GM19452 (cell line): ENCODE results near the gene CYLC1.

ENCODE experiments used
- ATAC-seq: cut with Tn5 transposase; IDR thresholded peaks from one replicate; pipeline ENCODE4 v1.9.1; 2021; ENCODE audit not compliant: unreplicated experiment

CYLC1 gene, protein sequence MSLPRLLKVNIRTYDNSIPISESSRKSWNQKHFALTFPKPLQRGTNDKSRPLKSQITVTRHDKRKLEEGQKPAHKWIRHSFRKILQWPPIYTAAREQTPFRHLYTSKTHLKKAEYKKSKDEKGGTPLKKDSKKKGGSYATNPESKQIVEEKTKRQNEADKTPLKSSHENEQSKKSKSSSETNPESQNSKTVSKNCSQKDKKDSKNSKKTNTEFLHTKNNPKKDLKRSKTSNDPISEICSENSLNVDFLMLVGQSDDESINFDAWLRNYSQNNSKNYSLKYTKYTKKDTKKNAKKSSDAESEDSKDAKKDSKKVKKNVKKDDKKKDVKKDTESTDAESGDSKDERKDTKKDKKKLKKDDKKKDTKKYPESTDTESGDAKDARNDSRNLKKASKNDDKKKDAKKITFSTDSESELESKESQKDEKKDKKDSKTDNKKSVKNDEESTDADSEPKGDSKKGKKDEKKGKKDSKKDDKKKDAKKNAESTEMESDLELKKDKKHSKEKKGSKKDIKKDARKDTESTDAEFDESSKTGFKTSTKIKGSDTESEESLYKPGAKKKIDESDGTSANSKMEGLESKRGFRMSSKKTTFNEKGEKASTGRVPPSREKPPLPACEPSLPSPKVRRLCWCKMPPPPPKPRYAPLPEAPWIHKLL

DNA sequence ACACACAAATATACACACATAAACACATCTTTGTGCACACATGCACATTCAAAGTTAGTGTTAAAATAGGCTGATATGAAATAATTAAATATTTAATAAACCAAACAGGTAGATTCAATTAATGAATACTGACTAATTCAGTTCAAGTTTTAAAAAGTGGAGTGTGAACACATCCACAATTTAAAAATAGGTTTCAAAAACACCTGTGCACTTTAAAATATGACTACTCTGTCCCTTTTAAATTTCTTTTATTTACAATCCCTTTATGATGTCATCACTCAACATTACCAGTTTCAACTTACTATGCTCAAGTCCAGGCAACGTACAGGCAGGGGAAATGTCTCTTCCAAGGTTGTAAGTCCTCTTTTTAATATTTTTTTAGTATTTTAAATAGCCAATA is at the start of gene CYLC1:
Gene CYLC1 (plus strand): TSS at position 301 of the 400 bp plus-strand sequence. CDS start 37 bp downstream, at position 338.
- ATAC-seq: no peak

DNA sequence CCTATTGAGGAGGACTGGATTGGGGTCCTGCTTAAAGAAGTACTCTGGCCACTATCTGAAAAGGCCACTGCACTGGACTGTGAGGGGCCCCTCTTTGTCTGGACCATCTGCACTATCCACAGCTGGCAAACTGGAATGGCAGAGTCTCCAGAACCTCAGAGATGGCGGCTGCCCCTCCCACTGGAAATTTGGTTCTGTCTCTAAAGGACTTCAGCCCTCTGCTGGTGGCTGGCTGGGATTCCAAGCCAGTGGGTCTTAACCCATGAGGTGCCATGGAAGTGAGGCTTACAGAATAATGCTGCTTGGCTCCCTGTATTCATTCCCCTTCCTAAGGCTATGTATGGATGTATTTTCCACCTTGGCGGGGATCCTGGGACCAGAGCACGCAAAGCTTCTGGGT is 41.6 kb upstream of the CYLC1 start:
- no peak for ATAC-seq

DNA sequence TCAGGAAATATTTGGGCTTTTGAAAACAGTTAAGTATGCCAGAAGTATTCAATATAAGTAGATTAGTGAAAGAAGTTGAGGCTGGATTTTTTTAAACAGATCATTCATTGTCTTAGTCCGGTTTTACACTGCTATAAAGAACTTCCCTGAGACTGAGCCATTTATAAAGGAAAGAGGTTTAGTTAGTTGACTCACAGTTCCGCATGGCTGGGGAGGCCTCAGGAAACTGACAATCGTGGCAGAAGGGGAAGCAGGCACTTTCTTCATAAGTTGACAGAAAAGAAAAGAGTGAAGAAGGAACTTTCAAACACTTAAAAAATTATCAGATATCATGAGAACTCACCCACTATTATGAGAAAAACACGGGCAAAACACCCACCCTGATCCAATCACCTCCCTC is 31.1 kb upstream of the CYLC1 start:
- no peak for ATAC-seq

DNA sequence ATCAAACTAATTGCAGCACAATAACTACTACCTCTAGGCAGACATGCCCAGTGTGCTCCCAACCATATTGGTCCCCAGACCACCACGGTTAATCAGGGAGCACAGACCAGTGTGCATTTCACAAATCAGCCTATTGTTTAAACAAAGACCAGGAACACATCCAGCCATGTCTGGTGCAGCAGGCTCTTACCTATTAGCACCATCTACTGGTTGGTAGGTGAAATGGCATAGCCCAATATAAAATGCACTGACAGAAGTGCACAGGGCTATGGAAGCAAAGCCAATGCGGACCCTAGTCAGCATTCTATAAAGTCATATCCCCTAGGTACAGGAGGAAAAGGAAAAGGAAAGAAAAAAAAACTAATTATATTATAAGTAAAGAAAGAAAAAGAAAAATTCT is 15.5 kb upstream of the CYLC1 start:
- ATAC-seq: peak; percentile 87

DNA sequence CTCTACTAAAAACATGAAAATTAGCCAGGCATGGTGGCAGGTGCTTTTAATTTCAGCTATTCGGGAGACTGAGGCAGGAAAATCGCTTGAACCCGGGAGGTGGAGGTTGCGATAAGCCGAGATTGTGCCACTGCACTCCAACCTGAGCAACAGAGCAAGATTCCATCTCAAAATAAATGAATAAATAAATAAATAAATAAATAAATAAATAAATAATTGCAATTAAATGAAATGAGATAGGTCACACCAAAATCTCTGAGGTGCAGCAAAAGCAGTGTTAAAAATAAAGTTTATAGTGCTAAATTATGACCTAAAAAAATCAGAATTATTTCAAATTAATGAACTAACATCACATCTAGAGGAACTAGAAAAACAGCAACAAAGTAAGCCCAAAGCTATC is 13.6 kb upstream of the CYLC1 start:
- no peak for ATAC-seq

DNA sequence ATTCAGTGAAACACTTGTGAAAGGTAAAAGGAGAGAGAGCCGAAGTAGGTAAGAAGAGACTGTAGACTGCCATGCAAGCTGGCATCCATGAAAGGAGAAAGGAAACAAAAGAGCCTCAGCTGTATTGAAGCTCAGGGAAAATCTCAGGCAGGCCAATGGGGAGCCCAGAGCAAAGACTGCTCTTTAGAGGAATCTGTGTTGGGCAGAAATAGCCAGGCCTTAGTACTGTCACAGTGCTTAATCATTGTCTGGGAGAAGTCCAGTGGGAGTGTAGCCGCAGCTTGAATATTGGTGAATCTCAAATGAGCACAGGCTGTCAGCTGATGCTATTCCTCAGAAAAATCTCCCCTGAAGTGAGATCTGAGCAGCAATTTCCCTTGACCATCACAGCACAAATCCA is 27.6 kb downstream of the CYLC1 start:
- no peak for ATAC-seq

DNA sequence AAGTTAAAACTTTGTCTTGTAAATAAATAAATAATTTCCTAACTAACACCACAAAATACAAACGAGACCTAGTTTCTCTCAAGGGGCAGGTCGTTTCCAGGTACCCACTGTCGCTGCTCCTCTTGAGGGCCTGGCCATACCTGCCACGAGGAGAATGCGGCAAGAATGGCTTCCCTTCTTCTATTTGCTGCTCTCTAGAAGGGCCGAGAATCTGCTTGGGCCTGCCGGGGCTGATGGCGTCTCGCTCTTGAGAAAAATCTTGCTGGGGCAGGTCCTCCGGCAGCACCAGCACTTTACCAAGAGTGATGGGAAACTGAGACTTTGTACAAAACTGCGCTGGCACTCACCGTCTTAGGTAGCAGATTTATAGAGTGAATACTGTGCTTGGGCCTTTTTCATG is 31.5 kb downstream of the CYLC1 start:
- no peak for ATAC-seq

DNA sequence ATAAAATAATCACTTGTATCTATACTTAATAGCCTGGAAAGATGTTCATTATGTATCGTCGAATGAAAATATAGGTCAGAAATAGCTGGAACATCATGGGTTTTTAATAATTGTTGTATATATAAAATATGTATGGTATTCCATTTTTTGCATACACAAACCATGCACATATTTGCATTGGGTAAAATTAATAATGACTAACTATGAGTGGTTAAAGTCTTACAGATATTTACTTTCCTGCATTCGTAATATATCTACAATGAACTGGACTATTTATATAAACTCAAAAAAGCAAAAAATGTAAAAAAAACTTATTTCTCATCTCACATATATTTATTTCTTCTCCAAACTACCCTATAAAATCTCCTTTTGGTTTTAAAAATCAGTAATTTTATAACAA is 46.0 kb downstream of the CYLC1 start:
- ATAC-seq: no peak

DNA sequence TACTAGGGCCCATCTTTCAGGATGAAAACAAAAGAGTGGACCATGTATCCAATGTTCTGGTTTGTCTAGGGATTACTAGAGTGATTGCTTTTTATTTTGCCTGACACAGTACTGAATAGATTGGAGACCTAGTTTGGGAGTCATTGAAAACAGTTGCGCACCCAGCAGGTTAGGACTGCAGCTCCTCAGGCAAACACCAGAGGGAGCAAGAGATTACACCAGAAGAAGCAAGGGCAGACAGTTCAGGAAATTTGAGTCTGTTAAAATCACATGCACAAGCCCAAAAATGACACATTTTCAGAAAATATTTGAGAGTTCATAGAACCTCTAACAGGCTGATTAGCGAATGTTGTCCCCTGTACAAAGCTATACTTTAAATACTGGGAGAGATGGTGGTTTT is 55.6 kb downstream of the CYLC1 start:
- no peak for ATAC-seq

DNA sequence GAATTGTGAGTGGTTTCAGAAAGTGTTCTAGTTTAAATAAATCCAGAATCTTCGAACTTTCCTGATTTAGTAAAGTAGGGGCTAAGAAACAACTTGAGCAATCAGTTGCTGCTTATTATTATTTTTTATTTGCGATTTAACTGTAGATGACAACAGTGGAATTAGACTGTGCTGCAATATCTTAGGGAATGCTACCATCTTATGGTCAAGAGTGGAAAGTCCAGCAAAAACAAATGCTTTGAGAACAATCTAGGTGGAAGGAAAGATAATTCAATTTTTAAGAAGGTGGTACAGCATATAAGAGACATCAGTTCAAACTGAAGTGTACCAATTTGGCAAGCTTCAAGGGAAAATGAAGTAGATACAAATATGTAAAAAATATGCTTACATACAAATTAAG is 73.3 kb downstream of the CYLC1 start:
- ATAC-seq: no peak
